GM12891 (cell line): ENCODE measurements around the gene PRR15L.
"Not testable (repeated sequence)": the region's sequence is repeated elsewhere in the genome, so short reads cannot be mapped to it uniquely, and the experiment has no call there.

Experiments
- DNase-seq: peaks from one replicate; pipeline ENCODE4 v3.0.0; 2011; ENCODE audit warnings: low spot score; ENCODE audit not compliant: insufficient read length
- FAIRE-seq: peaks from 2 replicates; lab custom pipeline; 2011; peaks lifted over from hg19 to GRCh38; lab: Jason Lieb, UNC
- PAX5 ChIP-seq: IDR thresholded peaks from 2 replicates; pipeline ENCODE4 v1.6.1; 2011; ENCODE audit warnings: low read length, moderate library complexity, mild to moderate bottlenecking; ENCODE audit not compliant: insufficient read depth, severe bottlenecking
- POLR2A ChIP-seq: IDR thresholded peaks from 2 replicates; pipeline ENCODE4 v1.6.1; 2011; ENCODE audit warnings: low read depth, low read length, control low read depth
- POLR2AphosphoS5 ChIP-seq: IDR thresholded peaks from 2 replicates; pipeline ENCODE4 v1.6.1; 2011; ENCODE audit warnings: low read depth, low read length, control low read depth
- POU2F2 ChIP-seq: IDR thresholded peaks from 2 replicates; pipeline ENCODE4 v1.6.1; 2011; ENCODE audit warnings: low read depth, mild to moderate bottlenecking, control low read depth, low read length, moderate library complexity
- SPI1 ChIP-seq: IDR thresholded peaks from 2 replicates; pipeline ENCODE4 v1.6.1; 2011; ENCODE audit warnings: low read depth, low read length, control low read depth
- TAF1 ChIP-seq: IDR thresholded peaks from 2 replicates; pipeline ENCODE4 v1.6.1; 2011; ENCODE audit warnings: low read depth, low read length, control low read depth

Gene PRR15L

DNA sequence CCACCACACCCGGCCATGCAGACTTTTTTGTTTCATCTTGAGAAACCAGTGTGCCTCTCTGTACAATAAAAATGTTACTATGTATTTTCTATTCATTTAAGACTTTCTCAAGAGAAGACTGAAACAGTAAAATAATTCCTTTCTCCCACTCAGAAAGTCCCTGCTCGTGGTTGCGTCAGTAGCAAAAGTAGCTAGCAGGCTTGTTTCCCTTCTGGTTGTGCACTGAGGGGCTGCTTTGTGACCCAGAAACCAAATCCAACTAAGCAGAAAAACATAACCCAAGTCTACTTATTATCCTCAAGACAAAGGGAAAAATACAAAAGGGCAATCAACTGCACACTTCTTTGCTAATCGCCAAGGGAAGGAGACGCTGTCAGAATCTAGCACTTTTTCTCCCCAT lies 19.7 kb downstream of the PRR15L start:
- DNase-seq (no peak), FAIRE-seq (no peak)
- TF ChIP-seq POU2F2 (no peak), TAF1 (no peak), POLR2A (no peak), POLR2AphosphoS5 (no peak), SPI1 (no peak), PAX5 (no peak)

DNA sequence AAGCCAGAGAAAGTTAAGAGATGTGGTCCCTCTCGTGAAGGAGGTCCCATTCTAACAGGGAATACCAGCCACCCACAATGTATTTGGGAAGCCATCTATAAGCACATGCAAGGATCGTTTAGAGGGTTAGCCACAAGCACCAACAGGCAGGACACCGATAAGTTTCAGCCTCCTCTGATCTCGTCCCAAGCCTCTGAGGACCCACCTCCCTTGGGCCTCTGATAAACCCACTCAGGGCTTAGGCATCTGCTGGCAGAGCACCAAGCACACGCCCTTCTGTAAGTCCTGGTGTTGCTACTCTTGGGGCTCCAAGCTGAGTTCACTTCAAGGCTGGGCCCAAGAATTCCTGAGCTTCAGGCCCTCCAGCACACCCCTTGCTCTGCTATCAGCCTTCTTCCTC lies 21.7 kb downstream of the PRR15L start:
- FAIRE-seq = no peak
- DNase-seq = no peak

DNA sequence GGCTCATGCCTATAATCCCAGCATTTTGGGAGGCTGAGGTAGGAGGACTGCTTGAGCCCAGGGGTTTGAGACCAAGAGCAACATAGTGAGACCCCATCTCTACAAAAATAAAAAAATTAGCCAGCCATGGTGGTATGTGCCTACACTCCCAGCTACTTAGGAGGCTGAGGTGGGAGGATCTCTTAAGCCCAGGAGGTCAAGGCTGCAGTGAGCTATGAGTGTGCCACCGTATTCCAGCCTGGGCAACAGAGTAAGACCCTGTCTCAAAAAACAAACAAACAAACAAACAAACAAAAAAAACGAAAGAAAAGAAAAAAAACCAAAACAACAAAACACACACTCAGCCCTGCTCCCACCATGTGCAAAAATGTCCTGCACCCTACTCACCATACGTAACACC lies 22.2 kb downstream of the PRR15L start:
- DNase-seq, FAIRE-seq: not testable (repeated sequence)

More for the DNA sequence above, 21.7 kb downstream of the PRR15L start:
- TF ChIP-seq TAF1 (no peak), PAX5 (no peak)

DNA sequence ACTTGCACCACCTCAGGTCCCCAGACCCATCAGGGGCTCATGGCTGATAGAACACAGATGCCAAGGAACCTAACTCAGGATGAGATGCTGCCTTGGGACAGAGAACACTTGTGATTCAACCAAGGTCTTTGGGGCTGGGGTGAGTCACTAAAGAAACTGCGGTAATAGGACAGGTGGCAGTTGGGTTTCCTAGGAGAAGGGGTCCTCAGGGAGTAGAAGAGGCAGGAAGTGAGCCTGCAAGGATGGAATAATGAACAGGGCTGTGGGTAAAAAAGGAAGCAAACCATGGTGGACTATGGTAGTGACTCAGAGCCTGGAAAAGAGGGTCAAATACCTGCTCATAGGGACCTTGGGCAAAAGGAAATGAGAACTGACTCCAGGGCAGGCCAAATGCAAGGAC lies 22.8 kb downstream of the PRR15L start:
- TF ChIP-seq TAF1 (no peak), POLR2AphosphoS5 (no peak), POLR2A (no peak), POU2F2 (no peak), PAX5 (no peak), SPI1 (no peak)
- FAIRE-seq (no peak), DNase-seq (no peak)

DNA sequence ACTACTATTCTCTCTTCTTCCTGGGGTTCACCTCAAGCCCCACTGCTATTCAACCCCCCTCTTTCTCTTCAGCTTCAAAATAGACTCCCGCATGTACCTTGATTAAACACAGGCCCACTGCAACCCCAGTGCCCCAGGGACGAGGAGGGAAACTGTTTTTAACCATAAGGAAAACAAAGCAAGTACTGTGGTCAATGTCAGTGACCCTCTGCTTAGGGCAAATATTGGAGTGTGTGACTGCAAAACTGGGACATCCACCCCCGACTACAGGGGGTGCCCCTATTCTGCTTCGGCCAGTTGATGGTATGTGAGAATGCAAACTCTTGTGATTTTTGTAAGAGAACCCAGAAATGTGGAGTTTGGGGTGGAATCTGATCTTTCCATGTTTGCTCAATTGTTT lies 25.8 kb downstream of the PRR15L start:
- no peak for FAIRE-seq
- TF ChIP-seq POLR2AphosphoS5 (no peak), POLR2A (no peak), TAF1 (no peak), PAX5 (no peak), SPI1 (no peak), POU2F2 (no peak)
- no peak for DNase-seq

DNA sequence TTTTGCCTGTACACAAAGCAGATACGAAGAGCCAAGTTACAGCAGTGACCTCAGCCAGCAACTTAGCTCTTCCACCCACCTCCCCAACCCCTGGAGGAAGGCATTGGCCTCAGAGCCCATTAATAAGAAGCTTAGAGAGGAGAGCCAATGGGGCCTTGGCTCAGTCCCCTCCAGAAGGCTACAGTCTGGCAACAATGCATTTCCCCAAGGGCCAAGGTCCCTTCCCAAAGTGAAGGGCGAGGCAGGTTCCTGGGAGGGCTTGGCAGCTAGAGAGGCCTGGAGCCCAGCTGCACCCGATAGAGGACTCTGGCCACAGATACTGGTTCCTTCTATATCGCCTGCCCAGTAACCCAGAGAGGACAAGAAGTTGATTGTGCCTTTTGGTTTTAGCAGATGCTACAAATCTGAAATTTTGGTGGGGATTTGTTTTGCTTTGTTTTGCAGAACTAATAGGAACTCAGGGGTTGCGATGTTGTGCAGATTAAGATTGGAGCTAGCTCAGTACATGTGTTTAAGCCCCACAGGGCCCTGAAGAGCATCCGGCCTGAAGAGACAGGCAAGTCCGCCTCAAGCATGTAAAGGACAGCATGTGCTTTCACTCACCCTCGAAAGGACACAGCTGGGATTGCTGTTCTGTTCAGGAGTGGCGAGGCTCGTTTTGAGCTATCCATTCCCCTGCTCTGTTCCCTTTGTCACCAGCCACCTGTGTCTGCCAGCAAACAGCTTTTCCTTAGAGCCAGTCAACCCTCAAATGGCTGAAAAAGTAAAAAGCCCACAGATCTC lies 28.3 kb downstream of the PRR15L start:
- FAIRE-seq (no peak), DNase-seq (no peak)
- TF ChIP-seq PAX5 (no peak), POLR2AphosphoS5 (no peak), POLR2A (no peak), SPI1 (no peak), POU2F2 (no peak), TAF1 (no peak)

DNA sequence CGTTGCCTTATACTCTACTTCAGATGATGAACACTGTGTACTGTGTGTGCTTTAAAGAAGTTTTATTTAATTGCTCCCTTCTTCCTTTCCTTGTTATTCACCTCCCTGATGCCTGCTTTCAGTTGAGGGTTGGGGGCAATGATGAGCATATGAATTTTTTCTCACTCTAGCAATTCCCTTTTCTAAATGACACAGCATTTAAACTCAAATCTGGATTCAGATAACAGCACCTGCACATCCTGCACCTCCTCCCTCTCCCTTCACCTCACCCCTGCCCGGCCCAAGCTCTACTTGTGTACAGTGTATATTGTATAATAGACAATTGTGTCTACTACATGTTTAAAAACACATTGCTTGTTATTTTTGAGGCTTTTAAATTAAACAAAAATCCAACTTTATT lies 29.3 kb downstream of the PRR15L start:
- TF ChIP-seq TAF1 (no peak), POLR2AphosphoS5 (no peak), PAX5 (no peak), SPI1 (no peak), POU2F2 (no peak), POLR2A (no peak)
- DNase-seq (no peak), FAIRE-seq (no peak)

DNA sequence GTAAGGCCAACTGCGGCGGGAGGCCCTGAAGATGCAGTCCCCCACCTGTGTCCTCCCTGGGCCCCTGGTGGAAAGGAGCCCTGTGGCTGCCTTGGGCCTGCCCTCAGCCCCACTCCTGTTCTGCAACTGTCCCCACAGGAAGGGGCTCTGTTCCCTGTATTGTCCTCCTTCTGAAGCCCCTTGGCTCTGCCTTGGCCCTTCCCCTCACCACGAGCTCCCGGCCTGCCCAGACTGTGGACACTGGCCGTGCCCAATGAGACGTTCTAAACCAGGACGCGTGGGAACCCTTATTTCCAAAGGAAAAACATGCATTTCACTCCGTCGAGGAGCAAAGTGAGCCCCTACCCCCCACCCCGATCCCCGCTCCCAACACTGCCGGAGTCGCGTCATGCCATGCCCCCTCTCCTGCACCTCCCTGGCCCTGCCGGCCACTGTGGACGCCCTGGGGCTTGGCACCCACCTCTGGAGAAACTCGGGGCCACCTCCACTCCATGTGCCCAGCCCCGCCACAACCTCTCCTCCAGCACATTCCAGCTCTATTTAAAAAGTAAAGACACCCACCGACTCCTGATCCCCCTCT lies 29.8 kb downstream of the PRR15L start:
- FAIRE-seq = no peak
- TF ChIP-seq POLR2AphosphoS5 = no peak
- no peak for TF ChIP-seq TAF1
- TF ChIP-seq SPI1 = no peak
- no peak for TF ChIP-seq PAX5
- TF ChIP-seq POU2F2 = no peak
- DNase-seq = no peak

DNA sequence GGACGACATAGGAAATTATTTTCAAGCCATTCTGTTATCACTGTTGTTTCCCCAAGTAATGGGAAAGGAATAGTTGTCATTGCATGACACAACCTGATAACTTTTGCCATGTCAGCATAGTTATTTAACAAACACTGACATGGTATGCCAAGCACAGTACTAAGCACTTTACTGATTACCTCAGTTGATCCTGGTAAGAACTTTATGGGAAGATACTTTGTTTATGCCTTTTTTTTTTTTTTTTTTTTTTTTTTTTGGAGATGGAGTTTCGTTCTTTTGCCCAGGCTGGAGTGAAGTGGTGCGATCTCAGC lies 32.0 kb downstream of the PRR15L start:
- no peak for DNase-seq
- TF ChIP-seq TAF1 (no peak), SPI1 (no peak), POU2F2 (no peak), POLR2AphosphoS5 (no peak), PAX5 (no peak), POLR2A (no peak)
- no peak for FAIRE-seq

DNA sequence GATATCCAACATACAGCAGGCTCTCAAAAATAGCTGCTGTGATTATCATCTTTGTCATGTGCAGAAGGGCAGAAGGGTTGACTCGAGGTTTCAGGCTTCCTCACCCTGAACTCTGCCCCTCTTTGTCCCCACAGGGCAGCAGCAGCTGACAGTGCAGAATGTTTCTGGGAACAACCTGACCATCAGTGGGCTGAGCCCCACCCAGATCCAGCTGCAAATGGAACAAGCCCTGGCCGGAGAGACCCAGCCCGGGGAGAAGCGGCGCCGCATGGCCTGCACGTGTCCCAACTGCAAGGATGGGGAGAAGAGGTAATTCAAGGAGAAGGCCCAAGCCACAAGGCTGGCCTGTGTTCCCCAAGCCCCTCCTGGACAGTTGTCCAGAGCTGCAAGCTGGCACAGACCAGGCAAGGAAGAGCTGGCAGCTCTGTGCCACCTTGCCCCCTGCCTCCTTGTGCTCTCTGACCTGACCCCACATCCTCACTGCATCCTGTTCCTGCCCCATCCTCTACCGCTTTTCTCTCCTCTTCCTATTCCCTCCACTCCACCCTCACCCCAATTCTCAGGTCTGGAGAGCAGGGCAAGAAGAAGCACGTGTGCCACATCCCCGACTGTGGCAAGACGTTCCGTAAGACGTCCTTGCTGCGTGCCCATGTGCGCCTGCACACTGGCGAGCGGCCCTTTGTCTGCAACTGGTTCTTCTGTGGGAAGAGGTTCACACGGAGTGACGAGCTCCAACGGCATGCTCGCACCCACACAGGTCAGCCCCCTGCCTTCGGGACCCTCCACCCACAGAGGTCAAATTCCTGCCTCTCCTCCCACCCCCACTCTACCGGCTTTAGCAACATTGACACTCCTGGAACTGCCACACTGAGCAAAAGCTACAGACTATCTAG lies 32.7 kb downstream of the PRR15L start:
- FAIRE-seq = no peak
- DNase-seq = no peak
- TF ChIP-seq SPI1 = no peak
- TF ChIP-seq PAX5 = no peak
- TF ChIP-seq POLR2A = no peak
- no peak for TF ChIP-seq TAF1
- no peak for TF ChIP-seq POU2F2
- no peak for TF ChIP-seq POLR2AphosphoS5

DNA sequence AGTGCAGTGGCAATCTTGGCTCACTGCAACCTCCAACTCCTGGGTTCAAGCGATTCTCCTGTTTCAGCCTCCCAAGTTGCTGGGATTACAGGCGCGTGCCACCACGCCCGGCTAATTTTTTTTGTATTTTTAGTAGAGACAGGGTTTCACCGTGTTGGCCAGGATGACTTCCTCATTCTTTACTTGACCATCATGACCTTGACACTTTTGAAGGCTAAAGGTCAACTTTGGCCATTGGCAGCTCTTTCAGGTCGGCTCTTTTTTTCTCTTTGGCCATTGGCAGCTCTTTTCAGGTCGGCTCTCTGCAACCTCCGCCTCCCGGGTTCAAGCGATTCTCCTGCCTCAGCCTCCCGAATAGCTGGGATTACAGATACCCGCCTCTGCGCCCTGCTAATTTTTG lies 37.8 kb downstream of the PRR15L start:
- DNase-seq, FAIRE-seq: not testable (repeated sequence)
